ENCODE results near the gene GJB4.
A peak's percentile ranks its signal among the peaks of the same experiment; 100 is the strongest.

Gene GJB4

GRCh38 chr1:34779962-34780361, 20.4 kb downstream of the GJB4 start:
- Mint-ChIP-seq H3K4me3 (no peak overlapping the region), H3K27me3 (peaks cover 39% of the 10 kb centered on the region), H3K9me3 (no peaks in the 10 kb centered on the region), H3K27ac (no peak overlapping the region), H3K4me1 (peaks cover 2% of the 10 kb centered on the region), H3K36me3 (ENCODE audit: low read depth) (no peaks in the 10 kb centered on the region)
- DNase-seq (no peak), ATAC-seq (no peak)

GRCh38 chr1:34780528-34780927, 21.0 kb downstream of the GJB4 start:
- Mint-ChIP-seq H3K4me3 (no peak overlapping the region), H3K9me3 (no peaks in the 10 kb centered on the region), H3K4me1 (peaks cover 2% of the 10 kb centered on the region), H3K27me3 (peaks cover 39% of the 10 kb centered on the region), H3K36me3 (ENCODE audit: low read depth) (no peaks in the 10 kb centered on the region), H3K27ac (no peak overlapping the region)
- ATAC-seq, result no peak
- no peak for DNase-seq

- Mint-ChIP-seq H3K27me3 (peaks cover 45% of the 10 kb centered on the region), H3K4me3 (no peak within 1 kb of the TSS), H3K4me1 (peaks cover 2% of the 10 kb centered on the region), H3K36me3 (ENCODE audit: low read depth) (no peaks in the 10 kb centered on the region), H3K27ac (no peak within 1 kb of the TSS), H3K9me3 (no peaks in the 10 kb centered on the region)
- peak; percentile 42 for ATAC-seq
- DNase-seq, result no peak
Measured at GRCh38 chr1:34781071-34781843, 21.7 kb downstream of the GJB4 start, which contains the start of gene GJB3. Gene GJB3, plus strand, starts transcription at chr1:34781214. Its CDS starts 3,549 bp downstream, at chr1:34784763.

- no peak overlapping the region for H3K4me3 Mint-ChIP-seq
- no peak for ATAC-seq
- H3K4me1 Mint-ChIP-seq, result peaks cover 2% of the 10 kb centered on the region
- peaks cover 48% of the 10 kb centered on the region for H3K27me3 Mint-ChIP-seq
- no peaks in the 10 kb centered on the region for H3K9me3 Mint-ChIP-seq
- no peak for DNase-seq
- H3K36me3 Mint-ChIP-seq (ENCODE audit: low read depth), result no peaks in the 10 kb centered on the region
- H3K27ac Mint-ChIP-seq, result no peak overlapping the region
Measured at GRCh38 chr1:34781844-34782391, 22.4 kb downstream of the GJB4 start.

- H3K27me3 Mint-ChIP-seq, result peaks cover 37% of the 10 kb centered on the region
- H3K4me1 Mint-ChIP-seq, result peaks cover 2% of the 10 kb centered on the region
- DNase-seq (no peak), ATAC-seq (no peak)
- H3K9me3 Mint-ChIP-seq, result no peaks in the 10 kb centered on the region
- H3K27ac Mint-ChIP-seq, result no peak overlapping the region
- H3K4me3 Mint-ChIP-seq, result no peak overlapping the region
- no peaks in the 10 kb centered on the region for H3K36me3 Mint-ChIP-seq (ENCODE audit: low read depth)
Measured at GRCh38 chr1:34784751-34785221, 25.2 kb downstream of the GJB4 start.

- Mint-ChIP-seq H3K4me3 (no peak overlapping the region), H3K27ac (no peak overlapping the region), H3K4me1 (peaks cover 5% of the 10 kb centered on the region), H3K9me3 (no peaks in the 10 kb centered on the region), H3K27me3 (peaks cover 34% of the 10 kb centered on the region), H3K36me3 (ENCODE audit: low read depth) (no peaks in the 10 kb centered on the region)
- no peak for ATAC-seq
- DNase-seq, result no peak
Measured at GRCh38 chr1:34785231-34785874, 25.8 kb downstream of the GJB4 start.

GRCh38 chr1:34785875-34786470, 26.4 kb downstream of the GJB4 start:
- Mint-ChIP-seq H3K36me3 (ENCODE audit: low read depth) (no peaks in the 10 kb centered on the region), H3K27me3 (peaks cover 33% of the 10 kb centered on the region), H3K4me1 (peaks cover 5% of the 10 kb centered on the region), H3K9me3 (no peaks in the 10 kb centered on the region), H3K4me3 (no peak overlapping the region), H3K27ac (no peak overlapping the region)
- DNase-seq (no peak), ATAC-seq (no peak)

GRCh38 chr1:34786521-34787325, 27.2 kb downstream of the GJB4 start:
- peaks cover 5% of the 10 kb centered on the region for H3K4me1 Mint-ChIP-seq
- no peak overlapping the region for H3K27ac Mint-ChIP-seq
- no peak overlapping the region for H3K4me3 Mint-ChIP-seq
- H3K36me3 Mint-ChIP-seq (ENCODE audit: low read depth), result no peaks in the 10 kb centered on the region
- ATAC-seq, result peak; percentile 70
- H3K9me3 Mint-ChIP-seq, result no peaks in the 10 kb centered on the region
- H3K27me3 Mint-ChIP-seq, result peaks cover 37% of the 10 kb centered on the region
- DNase-seq, result peak; percentile 66

GRCh38 chr1:34787461-34788420, 28.2 kb downstream of the GJB4 start:
- Mint-ChIP-seq H3K27ac (no peak overlapping the region), H3K27me3 (peaks cover 39% of the 10 kb centered on the region), H3K36me3 (ENCODE audit: low read depth) (no peaks in the 10 kb centered on the region), H3K4me3 (no peak overlapping the region), H3K4me1 (peaks cover 11% of the 10 kb centered on the region), H3K9me3 (no peaks in the 10 kb centered on the region)
- ATAC-seq (peak; percentile 30), DNase-seq (no peak)

- Mint-ChIP-seq H3K27me3 (peaks cover 28% of the 10 kb centered on the region), H3K9me3 (no peaks in the 10 kb centered on the region), H3K27ac (no peak overlapping the region)
Measured at GRCh38 chr1:34790985-34791384, 31.4 kb downstream of the GJB4 start.

GRCh38 chr1:34792424-34792823, 32.9 kb downstream of the GJB4 start:
- H3K4me1 Mint-ChIP-seq, result peaks cover 11% of the 10 kb centered on the region
- H3K4me3 Mint-ChIP-seq, result no peak overlapping the region
- ATAC-seq (no peak), DNase-seq (no peak)
- H3K36me3 Mint-ChIP-seq (ENCODE audit: low read depth), result no peaks in the 10 kb centered on the region
- H3K27ac Mint-ChIP-seq, result no peak overlapping the region
- no peaks in the 10 kb centered on the region for H3K9me3 Mint-ChIP-seq
- peaks cover 22% of the 10 kb centered on the region for H3K27me3 Mint-ChIP-seq

More at GRCh38 chr1:34790985-34791384, 31.4 kb downstream of the GJB4 start:
- no peak for ATAC-seq
- no peak for DNase-seq
- H3K4me3 Mint-ChIP-seq, result no peak overlapping the region
- H3K36me3 Mint-ChIP-seq (ENCODE audit: low read depth), result no peaks in the 10 kb centered on the region
- H3K4me1 Mint-ChIP-seq, result peaks cover 11% of the 10 kb centered on the region

GRCh38 chr1:34792868-34793727, 33.6 kb downstream of the GJB4 start, which contains the start of gene GJA4:
Gene GJA4, plus strand, starts transcription at chr1:34792999. Its CDS starts 1,215 bp downstream, at chr1:34794214.
- H3K4me1 Mint-ChIP-seq, result peaks cover 11% of the 10 kb centered on the region
- peaks cover 22% of the 10 kb centered on the region for H3K27me3 Mint-ChIP-seq
- H3K4me3 Mint-ChIP-seq, result no peak within 1 kb of the TSS
- DNase-seq (no peak), ATAC-seq (no peak)
- no peaks in the 10 kb centered on the region for H3K9me3 Mint-ChIP-seq
- H3K36me3 Mint-ChIP-seq (ENCODE audit: low read depth), result no peaks in the 10 kb centered on the region
- no peak within 1 kb of the TSS for H3K27ac Mint-ChIP-seq
